H1 (cell line): ENCODE data around the gene FGF19.

ENCODE experiments used
- EZH2 ChIP-seq: fragments of 200-600 bp; sonication (generic); IDR thresholded peaks from 2 replicates; pipeline ENCODE4 v1.7.1; 2012; ENCODE audit warnings: low read depth, mild to moderate bottlenecking, moderate library complexity, low read length, inconsistent platforms; ENCODE audit not compliant: severe bottlenecking
- TF ChIP-seq, protein P1 (sequence below), 3 experiments: IDR thresholded peaks; 1 replicate in 2 of 3; 2 replicates in 1 of 3; pipeline versions ENCODE4 v1.5.1 to v1.6.1; 2011; ENCODE audit warnings: low read length in 3 of 3, mild to moderate bottlenecking in 3 of 3, inconsistent platforms in 2 of 3, low read depth in 1 of 3, moderate library complexity in 1 of 3; ENCODE audit not compliant: insufficient read depth in 1 of 3; ENCODE audit errors: control extremely low read depth in 1 of 3

DNA sequence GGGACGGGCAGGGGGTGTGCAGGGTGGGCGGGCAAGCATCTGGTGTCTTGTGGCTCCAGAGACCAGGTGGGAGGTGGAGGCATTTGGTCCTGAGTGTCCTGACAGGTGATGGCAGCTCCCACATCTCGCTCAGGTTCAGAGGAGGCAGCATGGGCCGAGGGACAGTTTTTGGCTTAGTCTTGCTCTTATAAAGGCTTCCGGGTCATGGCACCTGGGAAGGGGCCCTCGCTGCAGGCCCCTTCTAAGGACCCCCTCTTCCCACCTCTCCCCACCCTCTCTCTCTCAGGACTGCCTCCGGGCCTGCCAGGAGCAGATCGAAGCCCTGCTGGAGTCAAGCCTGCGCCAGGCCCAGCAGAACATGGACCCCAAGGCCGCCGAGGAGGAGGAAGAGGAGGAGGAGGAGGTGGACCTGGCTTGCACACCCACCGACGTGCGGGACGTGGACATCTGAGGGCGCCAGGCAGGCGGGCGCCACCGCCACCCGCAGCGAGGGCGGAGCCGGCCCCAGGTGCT lies 52.9 kb downstream of the FGF19 start:
- no peak for TF ChIP-seq EZH2
- TF ChIP-seq, protein P1, sequence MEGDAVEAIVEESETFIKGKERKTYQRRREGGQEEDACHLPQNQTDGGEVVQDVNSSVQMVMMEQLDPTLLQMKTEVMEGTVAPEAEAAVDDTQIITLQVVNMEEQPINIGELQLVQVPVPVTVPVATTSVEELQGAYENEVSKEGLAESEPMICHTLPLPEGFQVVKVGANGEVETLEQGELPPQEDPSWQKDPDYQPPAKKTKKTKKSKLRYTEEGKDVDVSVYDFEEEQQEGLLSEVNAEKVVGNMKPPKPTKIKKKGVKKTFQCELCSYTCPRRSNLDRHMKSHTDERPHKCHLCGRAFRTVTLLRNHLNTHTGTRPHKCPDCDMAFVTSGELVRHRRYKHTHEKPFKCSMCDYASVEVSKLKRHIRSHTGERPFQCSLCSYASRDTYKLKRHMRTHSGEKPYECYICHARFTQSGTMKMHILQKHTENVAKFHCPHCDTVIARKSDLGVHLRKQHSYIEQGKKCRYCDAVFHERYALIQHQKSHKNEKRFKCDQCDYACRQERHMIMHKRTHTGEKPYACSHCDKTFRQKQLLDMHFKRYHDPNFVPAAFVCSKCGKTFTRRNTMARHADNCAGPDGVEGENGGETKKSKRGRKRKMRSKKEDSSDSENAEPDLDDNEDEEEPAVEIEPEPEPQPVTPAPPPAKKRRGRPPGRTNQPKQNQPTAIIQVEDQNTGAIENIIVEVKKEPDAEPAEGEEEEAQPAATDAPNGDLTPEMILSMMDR (IDR thresholded peaks at IDR 0.05; ENCODE audit: control extremely low read depth in 1 of 3, insufficient read depth in 1 of 3, low read depth in 1 of 3, low read length in 3 of 3): no peak
